Upper lobe of right lung (tissue), 1 donor: ENCODE data around the gene ADAMTSL1. TPM values are rescaled to one million over a fixed set of nuclear protein-coding genes. Genes with fewer than 3 reads are reported as not detected.

ENCODE experiments used
- ATAC-seq: fragments of 200-7000 bp; cut with Tn5 transposase; one replicate; pipeline ENCODE4 v1.9.1; 2020; ENCODE audit warnings: mild to moderate bottlenecking, moderate library complexity
- DNase-seq: peaks from one replicate; pipeline ENCODE4 v3.0.0-alpha.2; 2020
- H3K27ac ChIP-seq: fragments of 200-600 bp; one replicate; pipeline ENCODE4 v1.8.0; 2022
- H3K27me3 ChIP-seq: fragments of 200-600 bp; one replicate; pipeline ENCODE4 v1.8.0; 2022; ENCODE audit warnings: mild to moderate bottlenecking
- H3K36me3 ChIP-seq: fragments of 200-600 bp; one replicate; pipeline ENCODE4 v1.8.0; 2022
- H3K4me1 ChIP-seq: fragments of 200-600 bp; one replicate; pipeline ENCODE4 v1.8.0; 2022
- H3K4me3 ChIP-seq: fragments of 200-600 bp; one replicate; pipeline ENCODE4 v1.8.0; 2022; ENCODE audit warnings: mild to moderate bottlenecking
- H3K9me3 ChIP-seq: fragments of 200-600 bp; one replicate; pipeline ENCODE4 v1.8.0; 2022
- intact Hi-C: fragments of 100-400 bp; cut with DNase I; formaldehyde crosslinking; loops from one replicate; pipeline ENCODE4 v1.11.0; 2022
- total RNA-seq: library from RNA; stranded (reverse); fragmentation: NEBNext Ultra II Directional; extraction: Animal tissue kit (Norgen Biotek cat#: 25700); gene quantifications from one replicate; pipeline ENCODE4 v1.2.1, GENCODE V29; 2021
- TF ChIP-seq, protein P1 (sequence below): fragments of 200-600 bp; IDR thresholded peaks from one replicate; pipeline ENCODE4 v1.8.0; 2022; ENCODE audit warnings: antibody characterized with exemption
- donor health status: DM: no; HTN: yes; CAD: no; lungs with severe emphysema.

The ADAMTSL1 gene
- total RNA-seq, 1 donor from 2014 or later = 7.3 TPM

- intact Hi-C loops = no loop called here
- no peak for DNase-seq
- H3K36me3 ChIP-seq = no peaks in the 10 kb centered on the region
- no peak for ATAC-seq
- TF ChIP-seq, protein P1, sequence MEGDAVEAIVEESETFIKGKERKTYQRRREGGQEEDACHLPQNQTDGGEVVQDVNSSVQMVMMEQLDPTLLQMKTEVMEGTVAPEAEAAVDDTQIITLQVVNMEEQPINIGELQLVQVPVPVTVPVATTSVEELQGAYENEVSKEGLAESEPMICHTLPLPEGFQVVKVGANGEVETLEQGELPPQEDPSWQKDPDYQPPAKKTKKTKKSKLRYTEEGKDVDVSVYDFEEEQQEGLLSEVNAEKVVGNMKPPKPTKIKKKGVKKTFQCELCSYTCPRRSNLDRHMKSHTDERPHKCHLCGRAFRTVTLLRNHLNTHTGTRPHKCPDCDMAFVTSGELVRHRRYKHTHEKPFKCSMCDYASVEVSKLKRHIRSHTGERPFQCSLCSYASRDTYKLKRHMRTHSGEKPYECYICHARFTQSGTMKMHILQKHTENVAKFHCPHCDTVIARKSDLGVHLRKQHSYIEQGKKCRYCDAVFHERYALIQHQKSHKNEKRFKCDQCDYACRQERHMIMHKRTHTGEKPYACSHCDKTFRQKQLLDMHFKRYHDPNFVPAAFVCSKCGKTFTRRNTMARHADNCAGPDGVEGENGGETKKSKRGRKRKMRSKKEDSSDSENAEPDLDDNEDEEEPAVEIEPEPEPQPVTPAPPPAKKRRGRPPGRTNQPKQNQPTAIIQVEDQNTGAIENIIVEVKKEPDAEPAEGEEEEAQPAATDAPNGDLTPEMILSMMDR = no peak
- no peaks in the 10 kb centered on the region for H3K4me1 ChIP-seq
- H3K9me3 ChIP-seq = no peaks in the 10 kb centered on the region
- H3K4me3 ChIP-seq = no peak overlapping the region
- H3K27ac ChIP-seq = no peak overlapping the region
- no peaks in the 10 kb centered on the region for H3K27me3 ChIP-seq
These were observed 19.6 kb downstream of the ADAMTSL1 start for GRCh38 chr9:18493451-18493993.

GRCh38 chr9:18495065-18495464 lies 21.1 kb downstream of the ADAMTSL1 start:
- no peak for ATAC-seq
- Histone ChIP-seq H3K27me3 (no peaks in the 10 kb centered on the region), H3K4me3 (no peak overlapping the region), H3K9me3 (no peaks in the 10 kb centered on the region), H3K27ac (no peak overlapping the region), H3K36me3 (no peaks in the 10 kb centered on the region), H3K4me1 (no peaks in the 10 kb centered on the region)
- intact Hi-C loops = no loop called here
- DNase-seq = no peak
- TF ChIP-seq, protein P1 = no peak

GRCh38 chr9:18496256-18497000 lies 22.5 kb downstream of the ADAMTSL1 start:
- no peak for DNase-seq
- Histone ChIP-seq H3K4me1 (no peaks in the 10 kb centered on the region), H3K9me3 (no peaks in the 10 kb centered on the region), H3K36me3 (no peaks in the 10 kb centered on the region), H3K27me3 (no peaks in the 10 kb centered on the region), H3K27ac (no peak overlapping the region), H3K4me3 (no peak overlapping the region)
- TF ChIP-seq, protein P1 = no peak
- intact Hi-C loops = no loop called here
- ATAC-seq = no peak

GRCh38 chr9:18499062-18499461 lies 25.1 kb downstream of the ADAMTSL1 start:
- peak; percentile 17 for ATAC-seq
- Histone ChIP-seq H3K4me3 (no peak overlapping the region), H3K9me3 (no peaks in the 10 kb centered on the region), H3K4me1 (no peaks in the 10 kb centered on the region), H3K36me3 (no peaks in the 10 kb centered on the region), H3K27ac (no peak overlapping the region), H3K27me3 (no peaks in the 10 kb centered on the region)
- TF ChIP-seq, protein P1 = no peak
- intact Hi-C loops = no loop called here
- no peak for DNase-seq

GRCh38 chr9:18499980-18500379 lies 26.0 kb downstream of the ADAMTSL1 start:
- TF ChIP-seq, protein P1 = no peak
- no peak overlapping the region for H3K27ac ChIP-seq
- H3K9me3 ChIP-seq = no peaks in the 10 kb centered on the region
- DNase-seq (no peak), ATAC-seq (peak; percentile 79)
- intact Hi-C loops = no loop called here
- H3K36me3 ChIP-seq = no peaks in the 10 kb centered on the region
- no peaks in the 10 kb centered on the region for H3K27me3 ChIP-seq
- no peak overlapping the region for H3K4me3 ChIP-seq
- no peaks in the 10 kb centered on the region for H3K4me1 ChIP-seq
